ENCODE results near the gene SNX25.

DNA sequence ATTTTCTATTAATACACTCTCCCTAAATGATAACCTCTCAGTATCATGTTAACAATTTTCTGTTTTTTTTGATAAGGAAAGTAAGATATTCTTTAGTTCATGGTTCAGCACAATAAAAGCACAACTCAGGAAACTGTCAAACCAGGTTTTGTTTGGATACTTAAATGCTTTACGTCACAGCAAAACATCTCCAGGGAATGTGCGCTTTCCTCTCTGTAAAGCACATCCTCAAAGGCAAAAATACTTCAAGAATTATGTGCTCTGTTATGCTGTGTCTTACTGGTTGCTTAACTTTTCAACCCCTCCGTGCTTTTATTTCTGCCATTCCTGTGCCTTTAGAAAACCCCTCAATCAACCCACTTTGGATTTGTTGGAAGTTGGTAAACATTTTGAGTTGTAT, 27.8 kb downstream of the SNX25 start:
- TF ChIP-seq BACH2 (CRISPR knock-in tag; IDR thresholded peaks at IDR 0.05; ENCODE audit: borderline replicate concordance) = no peak
- TF ChIP-seq, protein P1, sequence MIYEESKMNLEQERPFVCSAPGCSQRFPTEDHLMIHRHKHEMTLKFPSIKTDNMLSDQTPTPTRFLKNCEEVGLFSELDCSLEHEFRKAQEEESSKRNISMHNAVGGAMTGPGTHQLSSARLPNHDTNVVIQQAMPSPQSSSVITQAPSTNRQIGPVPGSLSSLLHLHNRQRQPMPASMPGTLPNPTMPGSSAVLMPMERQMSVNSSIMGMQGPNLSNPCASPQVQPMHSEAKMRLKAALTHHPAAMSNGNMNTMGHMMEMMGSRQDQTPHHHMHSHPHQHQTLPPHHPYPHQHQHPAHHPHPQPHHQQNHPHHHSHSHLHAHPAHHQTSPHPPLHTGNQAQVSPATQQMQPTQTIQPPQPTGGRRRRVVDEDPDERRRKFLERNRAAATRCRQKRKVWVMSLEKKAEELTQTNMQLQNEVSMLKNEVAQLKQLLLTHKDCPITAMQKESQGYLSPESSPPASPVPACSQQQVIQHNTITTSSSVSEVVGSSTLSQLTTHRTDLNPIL (CRISPR knock-in tag; IDR thresholded peaks at IDR 0.05; ENCODE audit: low read depth) = no peak
- TF ChIP-seq, protein P2, sequence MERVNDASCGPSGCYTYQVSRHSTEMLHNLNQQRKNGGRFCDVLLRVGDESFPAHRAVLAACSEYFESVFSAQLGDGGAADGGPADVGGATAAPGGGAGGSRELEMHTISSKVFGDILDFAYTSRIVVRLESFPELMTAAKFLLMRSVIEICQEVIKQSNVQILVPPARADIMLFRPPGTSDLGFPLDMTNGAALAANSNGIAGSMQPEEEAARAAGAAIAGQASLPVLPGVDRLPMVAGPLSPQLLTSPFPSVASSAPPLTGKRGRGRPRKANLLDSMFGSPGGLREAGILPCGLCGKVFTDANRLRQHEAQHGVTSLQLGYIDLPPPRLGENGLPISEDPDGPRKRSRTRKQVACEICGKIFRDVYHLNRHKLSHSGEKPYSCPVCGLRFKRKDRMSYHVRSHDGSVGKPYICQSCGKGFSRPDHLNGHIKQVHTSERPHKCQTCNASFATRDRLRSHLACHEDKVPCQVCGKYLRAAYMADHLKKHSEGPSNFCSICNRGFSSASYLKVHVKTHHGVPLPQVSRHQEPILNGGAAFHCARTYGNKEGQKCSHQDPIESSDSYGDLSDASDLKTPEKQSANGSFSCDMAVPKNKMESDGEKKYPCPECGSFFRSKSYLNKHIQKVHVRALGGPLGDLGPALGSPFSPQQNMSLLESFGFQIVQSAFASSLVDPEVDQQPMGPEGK (CRISPR knock-in tag; IDR thresholded peaks at IDR 0.05; ENCODE audit: borderline replicate concordance) = no peak
- TF ChIP-seq SNAI2 (CRISPR knock-in tag; IDR thresholded peaks at IDR 0.05) = no peak
- TF ChIP-seq ARNTL (CRISPR knock-in tag; IDR thresholded peaks at IDR 0.05; ENCODE audit: borderline replicate concordance, low read depth) = no peak
